Sigmoid colon (tissue), 7 donors: ENCODE results near the gene KCNAB2. TPM values are rescaled to one million over a fixed set of nuclear protein-coding genes. Genes with fewer than 3 reads are reported as not detected.

Experiments
- DNase-seq: peaks from one replicate; pipeline ENCODE4 v3.0.0-alpha.2; 2019
- H3K27ac ChIP-seq, 4 donors: fragments of 200-600 bp; sonication (generic); one replicate each; pipeline ENCODE4 v1.5.1; 2016 to 2019; ENCODE audit warnings: mild to moderate bottlenecking in 1 of 4
- H3K27me3 ChIP-seq, 3 donors: fragments of 200-600 bp; sonication (generic); one replicate each; pipeline ENCODE4 v1.5.1; 2019; ENCODE audit warnings: mild to moderate bottlenecking in 1 of 3
- H3K36me3 ChIP-seq, 4 donors: fragments of 200-600 bp; sonication (generic); one replicate each; pipeline ENCODE4 v1.5.1; 2016 to 2019
- H3K4me1 ChIP-seq, 4 donors: fragments of 200-600 bp; sonication (generic); one replicate each; pipeline ENCODE4 v1.5.1; 2017 to 2019
- H3K4me3 ChIP-seq, 4 donors: fragments of 200-600 bp; sonication (generic); one replicate each; pipeline ENCODE4 v1.5.1; 2017 to 2019; ENCODE audit warnings: mild to moderate bottlenecking in 2 of 4, moderate library complexity in 1 of 4
- H3K9me3 ChIP-seq, 4 donors: fragments of 200-600 bp in 3 of 4; sonication (generic) in 3 of 4; one replicate each; pipeline versions ENCODE4 v1.5.1 to v1.6.1; 2013 to 2019
- EP300 ChIP-seq, 4 donors: sonication (generic); formaldehyde crosslinking; IDR thresholded peaks; one replicate each; pipeline ENCODE4 v1.6.1; 2017; ENCODE audit warnings: antibody characterized with exemption in 4 of 4
- POLR2A ChIP-seq, 2 donors: fragments of 450-650 bp; IDR thresholded peaks; one replicate each; pipeline ENCODE4 v1.6.1; 2016; ENCODE audit warnings: antibody characterized with exemption in 2 of 2, mild to moderate bottlenecking in 2 of 2, moderate library complexity in 2 of 2
- POLR2AphosphoS5 ChIP-seq, 4 donors: sonication (generic); formaldehyde crosslinking; IDR thresholded peaks; one replicate each; pipeline ENCODE4 v1.6.1; 2017; ENCODE audit warnings: antibody characterized with exemption in 4 of 4
- WGBS, 2 donors: extraction: QIAGEN DNeasy Blood & Tissue Kit; methylation state at CpG; one replicate each; pipeline ENCODE4 v1.1.7; 2013; 5-methylcytosine and 5-hydroxymethylcytosine counted together
- intact Hi-C: fragments of 100-400 bp; cut with DNase I; formaldehyde crosslinking; loops from one replicate; pipeline ENCODE4 v1.15.1; 2023
- polyA plus RNA-seq, 3 donors: library from polyadenylated mRNA; stranded (reverse); fragments of 200-250 nt; gene quantifications; one replicate each; pipeline ENCODE4 v1.2.3, GENCODE V29; 2013
- total RNA-seq, 4 donors: library from RNA; depleted of rRNA; stranded (reverse); fragments of >200 nt; gene quantifications; one replicate each; pipeline ENCODE4 v1.1.0, GENCODE V29; 2016
- TF ChIP-seq, protein P1 (sequence below), 4 experiments: fragments of 450-650 bp in 3 of 4; fragments of 200-600 bp in 1 of 4; IDR thresholded peaks; one replicate each; pipeline ENCODE4 v1.5.1; 2016 to 2019; ENCODE audit warnings: antibody characterized with exemption in 4 of 4, mild to moderate bottlenecking in 3 of 4, moderate library complexity in 2 of 4
- donor health status: healthy with polysubstance abuse.
- donor health status: Bipolar disorder and iron deficiency.
- donor health status: healthy.

KCNAB2 gene
- total and polyA plus RNA-seq, 7 donors, result 3.0 to 23.5 (median 7.7) TPM

GRCh38 chr1:6094246-6094645, 48.6 kb downstream of the KCNAB2 start:
- Histone ChIP-seq H3K27ac (no peak overlapping the region), H3K27me3 (no peaks in the 10 kb centered on the region), H3K9me3 (no peaks in the 10 kb centered on the region), H3K4me1 (no peaks in the 10 kb centered on the region), H3K4me3 (no peak overlapping the region), H3K36me3 (no peaks in the 10 kb centered on the region)
- TF ChIP-seq POLR2A (IDR thresholded peaks at IDR 0.05) (no peak), POLR2AphosphoS5 (IDR thresholded peaks at IDR 0.05) (no peak)
- intact Hi-C loops, result no loop called here
- DNase-seq, result no peak
- 92 to 93% methylated on average over 19 of the region's 19 CpGs for WGBS, 2 donors

DNA sequence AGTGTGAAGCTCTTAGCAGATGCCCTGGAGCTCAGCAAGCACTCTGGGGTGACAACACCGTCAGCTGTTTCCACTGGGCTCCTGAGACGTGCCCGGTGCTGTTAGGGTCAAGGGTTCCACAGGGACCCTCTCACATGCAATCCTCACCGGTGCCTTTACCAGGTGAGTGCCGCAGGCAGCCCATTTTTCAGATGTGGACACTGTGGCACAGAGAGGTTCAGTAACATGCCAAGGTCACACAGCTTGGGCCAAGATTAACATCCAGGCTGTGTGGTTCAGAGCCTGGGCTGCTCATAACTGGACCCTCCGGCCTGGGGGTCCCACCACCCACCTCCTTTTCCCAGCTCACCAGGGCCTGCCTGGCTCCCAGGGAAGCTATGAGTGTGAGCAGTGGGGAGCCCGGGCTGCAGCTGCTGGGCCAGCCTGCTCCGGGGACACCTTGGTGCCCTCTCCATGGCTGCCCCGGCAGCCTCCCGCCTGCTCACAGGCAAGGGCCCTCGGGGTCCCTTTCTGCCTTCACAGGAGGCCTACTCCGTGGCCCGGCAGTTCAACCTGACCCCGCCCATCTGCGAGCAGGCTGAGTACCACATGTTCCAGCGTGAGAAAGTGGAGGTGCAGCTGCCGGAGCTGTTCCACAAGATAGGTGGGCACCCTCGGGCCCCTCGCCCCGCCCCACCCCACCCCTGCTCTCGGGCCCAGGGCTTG, 49.3 kb downstream of the KCNAB2 start:
- H3K27ac ChIP-seq, result no peak overlapping the region
- no peaks in the 10 kb centered on the region for H3K9me3 ChIP-seq
- intact Hi-C loops, result no loop called here
- WGBS, 2 donors, result 58 to 85% methylated on average over 21 of the region's 21 CpGs
- TF ChIP-seq POLR2AphosphoS5 (IDR thresholded peaks at IDR 0.05) (no peak), EP300 (IDR thresholded peaks at IDR 0.05) (no peak), POLR2A (IDR thresholded peaks at IDR 0.05) (no peak)
- TF ChIP-seq, protein P1, sequence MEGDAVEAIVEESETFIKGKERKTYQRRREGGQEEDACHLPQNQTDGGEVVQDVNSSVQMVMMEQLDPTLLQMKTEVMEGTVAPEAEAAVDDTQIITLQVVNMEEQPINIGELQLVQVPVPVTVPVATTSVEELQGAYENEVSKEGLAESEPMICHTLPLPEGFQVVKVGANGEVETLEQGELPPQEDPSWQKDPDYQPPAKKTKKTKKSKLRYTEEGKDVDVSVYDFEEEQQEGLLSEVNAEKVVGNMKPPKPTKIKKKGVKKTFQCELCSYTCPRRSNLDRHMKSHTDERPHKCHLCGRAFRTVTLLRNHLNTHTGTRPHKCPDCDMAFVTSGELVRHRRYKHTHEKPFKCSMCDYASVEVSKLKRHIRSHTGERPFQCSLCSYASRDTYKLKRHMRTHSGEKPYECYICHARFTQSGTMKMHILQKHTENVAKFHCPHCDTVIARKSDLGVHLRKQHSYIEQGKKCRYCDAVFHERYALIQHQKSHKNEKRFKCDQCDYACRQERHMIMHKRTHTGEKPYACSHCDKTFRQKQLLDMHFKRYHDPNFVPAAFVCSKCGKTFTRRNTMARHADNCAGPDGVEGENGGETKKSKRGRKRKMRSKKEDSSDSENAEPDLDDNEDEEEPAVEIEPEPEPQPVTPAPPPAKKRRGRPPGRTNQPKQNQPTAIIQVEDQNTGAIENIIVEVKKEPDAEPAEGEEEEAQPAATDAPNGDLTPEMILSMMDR (IDR thresholded peaks at IDR 0.05), result no peak
- peak; percentile 48 for DNase-seq
- H3K27me3 ChIP-seq, result peaks cover 0 to under 1% (median 0%) of the 10 kb centered on the region in 3 donors
- no peaks in the 10 kb centered on the region for H3K36me3 ChIP-seq
- H3K4me1 ChIP-seq, result no peaks in the 10 kb centered on the region
- H3K4me3 ChIP-seq, result no peak overlapping the region

- peak; percentile 39 for DNase-seq
- H3K9me3 ChIP-seq, result no peaks in the 10 kb centered on the region
- H3K27me3 ChIP-seq, result peaks cover 0 to 8% (median 4%) of the 10 kb centered on the region in 3 donors
- 66 to 84% methylated on average over 13 of the region's 13 CpGs for WGBS, 2 donors
- H3K4me1 ChIP-seq, result no peaks in the 10 kb centered on the region
- H3K4me3 ChIP-seq, result no peak overlapping the region
- no peaks in the 10 kb centered on the region for H3K36me3 ChIP-seq
- intact Hi-C loops, result no loop called here
- no peak overlapping the region for H3K27ac ChIP-seq
- TF ChIP-seq POLR2AphosphoS5 (IDR thresholded peaks at IDR 0.05) (no peak), EP300 (IDR thresholded peaks at IDR 0.05) (no peak), POLR2A (IDR thresholded peaks at IDR 0.05) (no peak)
- TF ChIP-seq, protein P1 (IDR thresholded peaks at IDR 0.05), result no peak
Measured at GRCh38 chr1:6095511-6096242, 50.0 kb downstream of the KCNAB2 start.

DNA sequence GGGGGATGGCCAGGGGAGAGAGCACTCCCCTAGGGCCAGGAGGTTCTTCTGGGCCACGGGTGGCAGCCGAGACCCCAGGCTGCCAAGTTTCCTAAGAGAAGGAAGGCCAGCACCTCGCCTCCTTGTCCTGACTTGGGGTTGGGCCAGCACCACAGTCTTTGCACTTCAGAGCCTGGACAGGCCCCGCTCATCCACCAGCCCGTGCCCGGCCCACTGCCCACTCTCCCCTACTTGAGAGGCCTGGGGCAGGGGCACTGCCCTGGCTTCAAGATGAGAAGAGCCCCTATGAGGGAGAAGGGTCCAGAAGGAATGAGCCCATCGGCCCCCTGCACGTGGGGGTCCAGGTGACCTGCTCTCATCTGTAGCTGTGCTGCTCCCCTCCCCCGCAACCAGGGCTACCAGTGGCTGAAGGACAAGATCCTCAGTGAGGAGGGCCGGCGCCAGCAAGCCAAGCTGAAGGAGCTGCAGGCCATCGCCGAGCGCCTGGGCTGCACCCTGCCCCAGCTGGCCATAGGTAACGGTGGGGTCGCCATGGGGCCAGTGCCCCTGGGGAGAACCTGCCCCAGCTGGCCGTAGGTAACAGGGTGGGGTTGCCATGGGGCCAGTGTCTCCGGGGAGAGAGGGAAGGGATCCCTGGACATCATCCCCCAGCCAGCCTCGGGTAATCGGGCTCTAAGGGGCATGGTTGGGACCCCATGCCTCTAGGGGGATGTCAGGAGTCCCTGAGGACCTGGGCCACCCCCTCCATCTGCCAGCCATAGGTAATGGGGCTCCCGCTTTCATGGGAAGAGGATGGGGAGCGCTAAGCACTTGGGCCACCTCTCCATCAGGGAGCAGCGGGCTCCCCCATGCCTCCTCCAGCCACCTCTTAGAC, 50.8 kb downstream of the KCNAB2 start:
- peak; percentile 64 for DNase-seq
- H3K27me3 ChIP-seq, result peaks cover 0 to 14% (median 4%) of the 10 kb centered on the region in 3 donors
- H3K36me3 ChIP-seq, result no peaks in the 10 kb centered on the region
- no peak overlapping the region for H3K4me3 ChIP-seq
- no peaks in the 10 kb centered on the region for H3K9me3 ChIP-seq
- H3K4me1 ChIP-seq, result no peaks in the 10 kb centered on the region
- H3K27ac ChIP-seq, result no peak overlapping the region
- 88 to 92% methylated on average over 23 of the region's 23 CpGs for WGBS, 2 donors
- intact Hi-C loops, result no loop called here
- TF ChIP-seq, protein P1 (IDR thresholded peaks at IDR 0.05), result no peak
- TF ChIP-seq EP300 (IDR thresholded peaks at IDR 0.05), result no peak
- no peak for TF ChIP-seq POLR2AphosphoS5 (IDR thresholded peaks at IDR 0.05)
- TF ChIP-seq POLR2A (IDR thresholded peaks at IDR 0.05), result no peak
